K562 (cell line): ENCODE data around the gene GPR3.

Source experiments
- CTCF ChIP-seq, 3 experiments: IDR thresholded peaks in 2 of 3; conservative IDR thresholded peaks in 1 of 3; 2 replicates each; pipeline ENCODE4 v1.5.1; 2011 to 2012; ENCODE audit warnings: low read length in 3 of 3, mild to moderate bottlenecking in 3 of 3, control low read depth in 2 of 3, improper control_type of control experiment in 1 of 3, inconsistent platforms in 1 of 3, low read depth in 1 of 3, mixed read lengths in 1 of 3, moderate library complexity in 1 of 3; ENCODE audit not compliant: insufficient read depth in 2 of 3
- POLR2A ChIP-seq: fragments of 450-650 bp; conservative IDR thresholded peaks from 2 replicates; pipeline ENCODE4 v1.6.1; 2016
- SMAD3 ChIP-seq: fragments of 450-650 bp; formaldehyde crosslinking; conservative IDR thresholded peaks from 2 replicates; pipeline ENCODE4 v1.4.0; 2020; ENCODE audit warnings: mild to moderate bottlenecking
- TF ChIP-seq, protein P1 (sequence below), 2 experiments: fragments of 450-650 bp; formaldehyde crosslinking in 1 of 2; IDR thresholded peaks; 2 replicates each; pipeline versions ENCODE4 v1.4.0 to v1.6.1; 2014 to 2020; ENCODE audit warnings: mild to moderate bottlenecking in 2 of 2, borderline replicate concordance in 1 of 2, low read depth in 1 of 2

GRCh38 chr1:27379564-27380122 is 12.8 kb upstream of the GPR3 start:
- TF ChIP-seq CTCF (IDR thresholded peaks at IDR 0.05 in 2 of 3, conservative IDR thresholded peaks at IDR 0.05 in 1 of 3; ENCODE audit: insufficient read depth in 2 of 3, low read depth in 1 of 3, low read length in 3 of 3) (no peak), SMAD3 (CRISPR knock-in tag) (no peak), POLR2A (no peak)
- TF ChIP-seq, protein P1, sequence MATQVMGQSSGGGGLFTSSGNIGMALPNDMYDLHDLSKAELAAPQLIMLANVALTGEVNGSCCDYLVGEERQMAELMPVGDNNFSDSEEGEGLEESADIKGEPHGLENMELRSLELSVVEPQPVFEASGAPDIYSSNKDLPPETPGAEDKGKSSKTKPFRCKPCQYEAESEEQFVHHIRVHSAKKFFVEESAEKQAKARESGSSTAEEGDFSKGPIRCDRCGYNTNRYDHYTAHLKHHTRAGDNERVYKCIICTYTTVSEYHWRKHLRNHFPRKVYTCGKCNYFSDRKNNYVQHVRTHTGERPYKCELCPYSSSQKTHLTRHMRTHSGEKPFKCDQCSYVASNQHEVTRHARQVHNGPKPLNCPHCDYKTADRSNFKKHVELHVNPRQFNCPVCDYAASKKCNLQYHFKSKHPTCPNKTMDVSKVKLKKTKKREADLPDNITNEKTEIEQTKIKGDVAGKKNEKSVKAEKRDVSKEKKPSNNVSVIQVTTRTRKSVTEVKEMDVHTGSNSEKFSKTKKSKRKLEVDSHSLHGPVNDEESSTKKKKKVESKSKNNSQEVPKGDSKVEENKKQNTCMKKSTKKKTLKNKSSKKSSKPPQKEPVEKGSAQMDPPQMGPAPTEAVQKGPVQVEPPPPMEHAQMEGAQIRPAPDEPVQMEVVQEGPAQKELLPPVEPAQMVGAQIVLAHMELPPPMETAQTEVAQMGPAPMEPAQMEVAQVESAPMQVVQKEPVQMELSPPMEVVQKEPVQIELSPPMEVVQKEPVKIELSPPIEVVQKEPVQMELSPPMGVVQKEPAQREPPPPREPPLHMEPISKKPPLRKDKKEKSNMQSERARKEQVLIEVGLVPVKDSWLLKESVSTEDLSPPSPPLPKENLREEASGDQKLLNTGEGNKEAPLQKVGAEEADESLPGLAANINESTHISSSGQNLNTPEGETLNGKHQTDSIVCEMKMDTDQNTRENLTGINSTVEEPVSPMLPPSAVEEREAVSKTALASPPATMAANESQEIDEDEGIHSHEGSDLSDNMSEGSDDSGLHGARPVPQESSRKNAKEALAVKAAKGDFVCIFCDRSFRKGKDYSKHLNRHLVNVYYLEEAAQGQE (IDR thresholded peaks at IDR 0.05; ENCODE audit: borderline replicate concordance): no peak
- TF ChIP-seq, protein P1 (CRISPR knock-in tag; IDR thresholded peaks at IDR 0.05; ENCODE audit: low read depth): no peak
